Measurements from ENCODE around the gene ZNF417.

GRCh38 chr19:57888107-57888559 lies 28.3 kb downstream of the ZNF417 start:
- TF ChIP-seq POLR2A (IDR thresholded peaks at IDR 0.05) (no peak), CTCF (IDR thresholded peaks at IDR 0.05) (no peak), EP300 (IDR thresholded peaks at IDR 0.05) (no peak)

Measured in ovary (tissue), 3 donors.